GM21717 (cell line): ENCODE results near the gene ST7.

Source experiments
- ATAC-seq: cut with Tn5 transposase; IDR thresholded peaks from one replicate; pipeline ENCODE4 v1.9.1; 2021; ENCODE audit warnings: mild to moderate bottlenecking, moderate library complexity; ENCODE audit not compliant: unreplicated experiment

The ST7 gene

DNA sequence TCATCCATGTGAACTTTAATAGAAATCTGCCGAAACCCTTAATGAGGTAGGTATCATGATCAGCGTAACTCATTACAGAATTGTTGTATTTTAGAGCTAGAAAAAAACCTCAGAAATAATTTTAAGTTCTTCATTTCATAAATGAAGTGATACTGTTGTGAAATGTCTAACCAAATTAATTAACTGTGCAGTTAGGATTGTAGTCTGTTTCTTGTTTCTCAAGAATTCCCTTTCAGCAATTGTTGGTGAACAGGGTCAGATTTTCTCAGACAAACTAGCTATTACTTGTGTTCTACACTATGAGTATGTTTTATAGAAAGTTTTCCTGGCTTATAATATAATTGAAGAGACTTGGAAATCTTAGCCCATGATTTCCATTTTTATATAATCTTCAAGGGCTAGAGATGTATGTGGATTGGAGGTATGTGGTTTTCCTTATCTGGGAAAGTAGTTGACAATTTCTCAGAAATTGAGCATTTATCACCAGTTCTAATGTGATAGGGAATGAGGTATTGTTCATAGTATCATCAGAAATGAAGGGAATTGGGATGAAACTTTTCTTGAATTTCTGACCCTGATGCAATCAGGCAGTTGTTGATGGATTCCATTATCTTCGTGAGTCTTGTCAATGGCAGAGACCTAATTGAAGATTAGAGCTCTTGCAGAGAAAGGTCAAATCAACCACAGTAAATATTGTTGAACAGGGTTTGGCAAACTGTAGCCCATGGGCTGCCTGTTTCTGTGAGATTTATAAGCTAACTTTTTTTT is 55.0 kb downstream of the ST7 start:
- no peak for ATAC-seq

DNA sequence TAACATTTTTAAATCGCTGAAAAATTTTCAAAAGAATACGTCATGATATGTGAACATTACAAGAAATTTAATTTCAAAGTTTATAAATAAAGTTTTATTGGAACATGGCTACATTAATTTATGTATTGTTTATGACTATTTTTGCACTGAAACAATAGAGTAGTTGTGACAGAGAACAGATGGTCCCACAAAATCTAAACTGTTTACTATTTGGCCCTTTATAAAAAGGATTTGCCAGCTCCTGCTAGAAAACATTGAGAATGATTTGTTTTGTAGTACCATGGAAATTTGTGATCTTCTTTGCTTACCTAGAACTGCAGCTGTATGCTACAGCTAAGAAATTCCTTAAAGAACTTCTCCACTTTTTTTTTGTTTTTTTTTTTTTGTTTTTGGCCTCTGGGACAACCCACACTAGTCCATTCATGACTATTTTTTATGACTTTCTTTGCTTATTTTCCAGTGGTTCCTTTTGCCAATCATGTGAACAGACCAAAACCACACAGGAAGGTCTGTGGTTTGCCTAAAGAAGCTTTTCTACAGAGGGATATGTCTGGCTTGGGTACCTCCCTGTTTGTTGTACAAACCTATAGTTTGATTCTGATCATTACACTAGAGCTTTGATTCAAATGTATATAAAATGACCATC is 55.7 kb downstream of the ST7 start:
- no peak for ATAC-seq

DNA sequence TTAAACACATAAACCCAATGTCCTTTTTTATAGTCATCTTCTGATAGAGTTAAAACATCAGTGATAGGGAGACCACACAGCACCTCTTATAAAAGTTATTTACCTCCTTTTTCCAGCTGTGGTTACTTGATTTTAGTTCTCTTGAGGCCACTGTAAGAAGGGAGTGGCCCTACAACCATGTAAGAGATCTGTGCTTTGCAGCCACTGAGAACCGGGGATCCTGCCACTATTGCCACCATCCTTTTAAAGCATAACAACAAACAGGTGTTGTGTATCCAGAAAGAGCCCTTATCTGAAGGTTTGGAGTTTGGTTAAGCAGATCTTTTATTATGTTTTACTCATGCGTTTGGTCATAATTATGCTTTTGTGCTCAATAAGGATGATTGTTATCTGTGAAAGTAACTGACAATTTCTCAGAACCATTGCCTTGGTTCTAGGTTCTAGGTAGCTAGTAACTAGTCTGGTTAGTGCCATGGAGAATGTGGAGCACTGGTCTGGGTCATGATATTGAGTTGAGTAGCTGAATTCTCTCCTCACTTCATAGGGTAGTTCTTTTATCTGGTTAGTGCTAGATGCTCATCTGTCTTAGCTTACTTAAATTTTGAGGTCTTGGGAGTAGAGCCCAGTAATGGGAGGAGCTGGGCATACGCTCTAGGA is 56.5 kb downstream of the ST7 start:
- ATAC-seq = no peak

DNA sequence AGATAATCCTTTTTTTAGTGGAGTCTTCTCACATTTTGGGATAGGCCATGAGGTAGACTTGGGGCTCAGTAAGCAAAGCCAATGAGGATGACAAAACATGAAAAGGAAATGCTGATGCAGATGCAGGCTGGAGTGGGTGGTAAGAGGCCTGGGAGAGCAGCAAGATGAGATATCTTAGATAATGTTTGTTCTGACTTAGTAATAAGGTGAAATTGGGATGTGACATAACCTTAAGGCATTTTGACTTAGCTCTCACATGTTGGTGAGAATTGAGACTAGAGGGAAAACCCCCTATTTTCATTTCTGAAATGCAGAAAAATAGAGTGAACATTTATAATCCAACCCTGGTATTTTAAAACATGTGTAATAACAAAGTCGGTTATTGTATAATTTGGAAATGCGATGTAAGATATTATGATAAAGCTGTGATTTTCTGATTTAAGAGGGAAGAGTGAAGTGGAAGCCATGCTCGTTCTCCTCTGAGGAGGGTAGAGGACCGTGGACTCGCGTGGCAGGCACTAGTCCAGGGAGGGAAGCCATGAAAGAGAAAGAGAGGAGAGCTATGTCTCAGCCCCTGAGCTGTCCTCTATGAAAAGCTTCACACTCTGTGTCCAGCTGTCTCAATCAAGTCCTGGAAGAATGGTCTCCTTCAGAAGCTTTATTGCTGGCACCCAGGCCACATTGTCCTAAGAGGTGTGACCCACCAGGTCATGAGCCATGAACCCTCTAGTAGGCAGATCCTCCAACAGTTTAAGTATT is 57.3 kb downstream of the ST7 start:
- ATAC-seq = peak; percentile 57

DNA sequence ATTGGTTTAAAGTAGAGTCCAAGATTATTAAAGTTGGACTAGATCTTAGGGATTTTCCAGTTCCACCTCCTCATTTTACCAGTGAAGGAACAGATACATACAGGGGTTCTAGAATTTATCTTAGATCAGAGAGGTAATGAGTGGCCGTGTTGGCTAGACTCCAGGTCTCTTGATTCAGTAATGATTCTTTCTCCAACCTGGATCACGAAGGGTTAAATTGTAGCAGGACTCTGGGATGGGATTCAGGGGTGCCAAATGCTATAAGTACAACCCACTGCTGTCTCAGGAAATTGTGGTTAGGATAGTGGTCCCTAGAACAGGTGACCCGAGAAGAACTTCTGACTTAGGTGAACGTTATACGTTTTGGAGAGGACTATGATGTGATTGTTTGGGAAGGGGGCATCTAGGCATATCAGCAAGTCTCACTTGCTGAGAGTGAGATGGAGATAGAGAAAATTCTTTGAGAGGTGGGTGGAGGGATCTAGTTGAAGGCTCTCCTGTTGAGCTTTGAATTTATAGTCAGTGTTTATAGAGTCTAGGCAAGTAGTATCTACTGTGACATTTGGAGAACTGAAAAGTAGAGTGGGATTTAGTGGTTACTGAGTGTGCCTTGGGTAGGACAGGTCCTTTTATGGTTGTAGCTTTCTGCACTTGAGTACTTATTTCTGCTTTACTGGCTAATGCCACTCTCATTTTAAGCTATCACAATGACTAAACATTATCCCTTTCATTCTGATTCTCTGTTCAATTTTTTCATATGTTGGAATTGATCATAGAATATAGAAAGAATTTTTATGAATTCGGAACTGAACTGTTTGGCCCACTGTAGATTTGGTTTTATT is 58.3 kb downstream of the ST7 start:
- ATAC-seq = peak; percentile 86

DNA sequence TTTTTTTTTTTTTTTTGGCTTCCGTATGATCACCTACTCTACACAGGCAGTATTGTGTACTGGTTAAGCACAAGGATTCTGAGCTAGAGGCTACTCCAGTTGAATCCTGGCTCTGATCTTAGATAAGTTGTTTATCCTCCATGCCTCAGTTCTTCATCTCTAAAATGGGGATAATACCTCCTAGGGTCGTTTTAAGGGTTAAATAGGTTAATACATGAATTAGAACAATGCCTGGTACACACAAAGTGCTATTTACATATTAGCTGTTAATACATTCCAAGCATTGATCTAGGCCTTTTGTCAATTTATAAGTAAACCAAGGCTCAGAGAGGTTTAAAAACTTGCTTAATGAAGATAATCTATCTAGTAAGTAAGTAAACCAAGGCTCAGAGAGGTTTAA is 59.0 kb downstream of the ST7 start:
- peak; percentile 8 for ATAC-seq

DNA sequence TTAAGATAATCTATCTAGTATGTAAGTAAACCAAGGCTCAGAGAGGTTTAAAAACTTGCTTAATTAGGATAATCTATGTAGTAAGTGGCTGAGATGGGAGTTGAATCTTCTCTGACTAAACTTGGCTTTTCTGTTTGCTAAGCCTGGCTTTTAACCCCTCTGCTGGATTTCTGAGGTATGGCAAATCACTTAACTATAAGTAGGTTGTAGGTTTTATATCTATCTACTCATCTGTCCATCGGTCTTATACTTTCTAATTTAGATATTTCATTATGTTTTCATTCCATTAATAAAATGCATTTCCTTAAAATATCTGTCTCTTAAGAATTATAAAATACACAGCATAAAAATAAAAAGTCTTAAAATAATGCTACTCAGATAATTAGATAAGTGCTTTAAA is 59.4 kb downstream of the ST7 start:
- ATAC-seq = no peak

DNA sequence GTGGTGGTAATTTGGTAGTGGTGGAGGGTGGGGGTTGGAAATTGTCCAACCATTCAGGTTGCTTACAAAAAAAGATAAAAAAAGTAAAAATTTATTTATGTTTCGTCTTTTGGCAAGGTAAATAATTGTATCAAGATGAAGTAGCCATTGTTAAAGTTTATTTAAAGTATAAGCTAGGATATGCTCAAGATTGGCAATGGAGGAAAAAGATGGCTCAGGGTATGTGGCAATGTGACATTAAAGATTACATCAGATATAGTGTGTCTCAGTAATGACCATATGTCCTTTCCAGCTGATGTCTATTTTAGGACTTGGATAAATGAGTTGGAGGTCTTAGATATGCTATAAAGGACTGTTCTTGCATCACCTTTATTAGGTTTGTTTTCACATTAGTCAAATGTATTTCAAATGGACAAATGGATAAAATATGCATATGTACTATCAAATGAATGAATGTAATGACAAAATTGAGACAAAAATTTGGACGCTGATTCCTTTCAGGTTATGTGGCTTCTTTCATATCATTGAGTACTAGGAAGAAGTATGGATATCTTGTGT is 60.9 kb downstream of the ST7 start:
- no peak for ATAC-seq

DNA sequence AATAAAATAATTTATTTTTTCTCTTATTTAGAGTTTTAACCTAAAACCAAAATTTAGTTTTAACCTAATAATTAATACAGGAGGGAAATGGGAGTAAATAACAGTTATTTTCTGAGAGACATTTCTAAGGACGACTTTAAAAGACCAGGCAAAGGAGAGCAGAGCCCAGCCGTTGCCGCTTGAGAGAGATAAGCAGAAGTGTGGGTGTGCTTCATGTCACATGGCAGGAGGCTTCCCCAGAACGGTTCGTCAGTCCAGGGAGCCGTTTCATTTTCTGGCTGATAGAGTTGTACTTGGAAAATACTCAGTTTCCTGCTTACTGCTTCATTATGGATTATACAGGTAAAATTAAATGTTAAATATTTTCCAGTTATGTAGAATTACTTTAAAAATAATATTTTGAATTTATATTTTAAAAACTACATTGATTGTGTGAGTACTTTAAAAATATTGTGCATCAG is 61.4 kb downstream of the ST7 start:
- ATAC-seq = peak; percentile 38

DNA sequence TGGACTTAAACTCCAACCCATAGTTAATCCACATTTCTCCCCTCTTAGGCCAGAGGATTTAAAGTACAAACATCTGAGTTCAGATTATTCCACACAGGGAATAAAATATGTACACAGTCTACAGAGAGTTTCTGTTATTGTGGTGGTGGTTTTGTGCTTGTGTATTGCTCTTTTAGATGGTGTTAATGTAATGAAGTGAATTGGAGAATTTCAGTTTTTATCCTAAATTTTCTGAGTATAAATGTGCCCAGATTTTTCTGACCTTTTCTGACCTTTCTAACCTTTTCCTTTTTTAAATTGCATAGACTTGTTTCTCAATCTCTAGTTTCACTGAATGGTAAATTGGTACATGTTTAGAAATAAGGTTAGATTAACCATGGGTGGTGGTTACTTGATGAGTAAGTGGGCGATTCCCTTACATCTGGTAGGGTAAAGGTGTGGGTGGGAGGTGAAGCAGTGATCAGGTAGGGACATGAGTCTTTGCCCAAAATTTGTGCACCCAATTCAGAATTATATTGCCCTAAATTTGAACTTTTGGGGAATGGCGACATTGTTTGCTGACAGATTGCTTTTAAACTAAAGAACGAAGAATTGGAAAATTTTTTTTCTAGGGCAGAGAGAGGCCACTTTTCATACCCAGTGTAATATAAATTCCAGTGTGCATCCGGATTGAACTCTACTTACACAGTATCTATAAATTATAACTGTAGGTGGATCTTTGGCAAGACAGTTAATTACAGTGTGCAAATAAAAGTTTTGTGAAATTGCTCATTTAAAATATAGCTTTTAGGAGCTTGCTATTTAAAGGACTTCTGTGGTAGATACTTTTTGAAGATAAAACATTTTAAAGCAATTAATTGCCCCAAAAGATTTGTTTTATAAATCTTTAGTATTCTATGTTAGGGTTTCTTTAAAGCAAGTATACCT is 62.2 kb downstream of the ST7 start:
- ATAC-seq = no peak

DNA sequence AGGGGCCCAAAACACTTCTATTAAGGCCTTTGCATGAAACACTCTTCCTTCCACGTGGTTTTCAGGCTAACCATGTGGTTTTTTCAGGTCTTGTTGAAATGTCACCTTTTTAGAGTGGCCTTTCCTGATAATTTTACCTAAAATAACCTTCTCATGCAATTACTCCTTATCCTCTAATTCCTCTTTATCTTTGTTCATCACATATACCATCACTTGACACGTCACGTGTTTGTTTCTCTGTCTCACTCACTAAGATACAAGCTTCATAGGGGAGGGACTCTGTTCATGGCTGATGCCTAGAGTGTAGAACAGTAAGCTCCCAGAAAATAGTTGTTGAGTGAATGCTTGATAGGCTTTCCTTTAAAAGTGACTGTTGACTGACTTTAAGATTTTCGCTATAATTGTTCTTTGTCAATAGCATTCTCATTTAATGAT is 63.7 kb downstream of the ST7 start:
- ATAC-seq = no peak

DNA sequence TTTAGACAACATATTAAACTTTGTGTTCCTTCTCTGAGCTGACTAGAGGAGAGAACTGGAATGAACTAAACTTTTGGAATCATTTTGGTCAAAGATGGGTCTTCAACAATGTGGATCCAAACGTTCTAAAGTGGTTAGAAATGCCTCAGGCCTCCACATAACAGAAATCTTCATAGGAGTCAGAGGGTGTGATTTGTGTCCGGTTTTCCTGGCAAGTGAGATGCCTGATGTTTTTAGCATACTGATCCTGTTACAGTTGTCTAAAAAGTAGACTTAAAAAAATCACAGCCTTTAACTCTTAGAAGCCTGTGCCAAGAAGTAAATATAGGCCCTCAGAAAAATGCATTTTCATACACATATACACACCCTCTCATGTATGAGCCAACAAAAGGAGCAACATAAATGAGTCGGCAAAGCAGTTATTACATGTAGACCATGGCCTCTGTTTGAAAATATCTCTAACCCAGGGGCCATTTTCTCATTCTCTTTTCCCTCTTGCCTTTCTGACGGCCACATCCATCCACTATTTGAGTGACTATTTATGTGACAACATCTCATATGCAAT is 64.5 kb downstream of the ST7 start:
- no peak for ATAC-seq

DNA sequence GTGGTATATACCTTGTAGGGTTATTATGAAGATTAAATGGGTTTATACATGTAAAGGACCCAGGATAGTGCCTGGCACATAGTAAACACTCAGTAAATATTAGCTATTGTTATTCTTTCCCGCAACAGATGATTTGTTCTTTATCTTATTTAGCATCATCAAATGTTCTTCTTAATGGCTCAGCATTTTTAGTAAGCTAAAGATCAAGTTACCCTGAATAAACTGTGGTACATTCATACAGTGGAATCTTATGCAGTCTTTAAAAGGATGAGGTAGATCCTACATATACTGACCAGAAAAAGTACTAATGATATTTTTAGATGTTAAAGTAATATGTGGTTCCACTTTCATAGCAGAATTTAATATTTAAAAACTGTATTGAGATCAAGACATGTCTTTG is 65.4 kb downstream of the ST7 start:
- no peak for ATAC-seq

DNA sequence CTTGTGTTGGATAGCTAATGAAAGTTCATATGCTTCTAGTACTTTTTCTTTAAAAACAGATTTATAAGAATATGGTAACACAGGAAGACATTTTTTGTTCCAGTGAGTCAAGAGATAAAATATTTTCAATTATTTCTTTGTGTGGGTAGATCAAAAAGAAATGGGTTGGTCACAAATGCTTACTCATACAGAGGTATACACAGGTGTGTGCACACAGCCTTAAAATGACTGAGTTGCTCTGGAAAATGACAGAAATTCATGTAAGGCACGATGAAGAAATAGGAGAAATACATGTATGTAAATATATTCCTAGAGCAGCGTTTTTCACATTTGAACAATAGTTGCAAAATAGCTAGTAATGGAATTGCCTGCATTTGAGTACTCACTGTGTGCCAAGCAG is 66.0 kb downstream of the ST7 start:
- ATAC-seq = no peak

DNA sequence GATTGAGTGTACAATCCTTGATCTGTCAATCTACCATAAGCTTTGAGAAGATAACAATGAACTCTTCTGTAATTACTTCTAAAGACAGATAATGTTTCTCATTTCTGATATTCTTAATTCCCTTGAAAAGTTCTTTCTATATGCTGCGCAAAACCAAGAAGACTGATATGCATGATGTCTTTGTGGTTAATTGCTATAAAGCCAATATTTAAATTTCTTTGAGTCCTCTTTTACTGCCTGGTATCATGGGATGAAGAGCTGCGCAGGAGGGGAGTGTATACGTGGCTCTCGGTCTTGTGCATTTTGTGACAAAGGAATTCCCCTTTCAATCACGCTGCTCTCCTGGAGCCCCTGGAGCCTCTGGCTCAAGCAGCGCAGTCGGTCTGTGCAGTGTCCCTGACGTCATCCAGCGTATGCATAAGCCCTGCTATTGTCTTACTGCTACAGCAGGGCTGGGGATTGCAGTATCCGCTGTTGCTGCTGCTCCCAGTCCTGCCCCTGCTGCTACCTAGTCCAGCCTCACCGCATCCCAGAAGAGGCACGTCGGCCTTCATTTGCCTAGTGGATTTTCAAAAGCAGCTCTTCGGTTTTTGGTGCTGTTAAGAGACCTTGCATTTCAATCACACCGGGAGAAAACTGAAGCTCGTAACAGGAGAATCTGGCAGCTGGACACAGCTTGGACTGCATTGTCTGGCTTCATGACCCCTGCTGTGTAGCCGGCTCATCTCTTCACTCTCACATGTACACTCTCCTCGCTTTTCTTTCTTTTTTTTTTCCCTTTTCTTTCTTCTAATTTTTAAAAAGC is 66.7 kb downstream of the ST7 start:
- no peak for ATAC-seq

DNA sequence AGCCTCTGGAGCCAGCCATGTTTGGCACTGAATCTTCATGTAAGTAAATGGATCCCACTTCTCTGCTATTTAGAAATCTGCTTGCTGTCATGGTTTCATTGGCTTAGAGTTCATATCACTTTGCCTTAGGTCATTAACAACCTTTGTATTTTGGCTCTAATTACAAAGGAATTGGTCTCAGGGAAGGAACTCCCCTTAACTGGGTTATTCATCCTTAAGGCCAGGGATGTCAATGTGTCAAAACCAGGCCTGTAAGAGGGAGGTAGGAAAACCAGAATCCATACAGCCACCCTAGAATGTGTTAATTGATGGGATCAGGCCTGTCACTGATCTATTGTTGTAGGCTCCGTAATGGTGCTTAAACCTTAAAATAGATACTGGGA is 67.3 kb downstream of the ST7 start:
- no peak for ATAC-seq

DNA sequence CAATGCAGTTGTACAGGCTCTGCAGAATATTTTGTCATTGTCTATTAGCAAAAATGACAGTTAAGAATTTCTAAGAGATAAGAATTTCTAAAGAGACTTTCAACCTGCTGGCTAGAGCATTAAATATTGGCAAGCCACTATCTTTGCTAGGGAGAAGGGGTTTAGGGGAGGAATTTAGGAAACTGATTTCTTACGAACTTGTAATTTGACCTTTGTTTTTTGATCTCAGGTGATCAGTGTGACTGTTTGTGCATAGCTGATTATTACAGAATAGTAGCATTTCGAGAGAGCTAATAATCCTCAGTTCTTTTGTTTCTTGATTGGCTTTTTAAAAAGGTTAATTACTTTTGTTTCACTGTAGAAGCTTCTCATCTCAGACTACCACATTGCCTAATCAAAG is 68.1 kb downstream of the ST7 start:
- ATAC-seq = no peak

DNA sequence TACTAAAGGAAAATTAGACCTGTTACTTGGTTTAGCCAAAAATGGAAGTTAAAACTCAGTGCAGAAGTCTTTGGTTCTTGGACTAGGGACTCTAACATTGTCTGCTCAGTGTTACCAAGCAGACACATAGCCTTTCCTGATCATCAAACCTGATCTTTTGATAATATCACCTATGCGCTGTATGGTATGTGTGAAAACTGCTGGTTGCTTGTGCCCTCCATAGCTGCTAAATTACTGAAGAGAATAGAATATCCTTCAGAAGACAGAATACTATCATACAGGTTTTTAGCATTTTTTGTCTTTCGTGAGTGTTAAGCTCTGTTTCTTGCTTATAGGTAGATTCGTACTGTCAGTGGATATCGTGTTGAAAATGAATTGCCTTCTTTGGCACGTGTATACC is 68.7 kb downstream of the ST7 start:
- ATAC-seq = no peak
